ENCODE results near the gene TTLL6.

DNA sequence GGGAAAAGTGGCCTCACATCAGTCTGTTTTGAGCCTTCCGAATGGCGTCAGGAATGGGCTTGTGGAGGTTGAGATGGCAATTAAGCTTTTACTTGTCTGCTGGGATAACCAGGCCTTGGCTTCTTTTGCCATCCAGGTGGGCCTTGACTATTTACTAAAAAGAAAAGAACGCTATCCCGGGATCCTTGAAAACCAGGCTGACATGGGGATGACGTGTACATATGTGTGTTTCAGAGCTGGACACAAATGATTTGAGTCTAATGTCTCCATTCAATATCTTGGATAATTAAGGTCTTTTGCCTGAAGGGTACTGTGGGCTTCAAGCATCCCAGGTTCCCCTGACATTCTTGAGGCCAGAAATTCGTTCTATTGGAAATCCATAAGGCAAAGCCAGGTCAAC lies 55.9 kb downstream of the TTLL6 start:
- TF ChIP-seq EZH2 (IDR thresholded peaks at IDR 0.05; ENCODE audit: insufficient read depth, poor library complexity, severe bottlenecking) (no peak), EZH2phosphoT487 (IDR thresholded peaks at IDR 0.05; ENCODE audit: insufficient read depth, low read depth) (no peak)
